Skeletal muscle tissue (tissue), 4 donors: ENCODE results near the gene CMTM7. TPM values are rescaled to one million over a fixed set of nuclear protein-coding genes. Genes with fewer than 3 reads are reported as not detected.

Experiments used
- H3K27ac ChIP-seq: one replicate; pipeline ENCODE4 v1.7.0; 2013; ENCODE audit warnings: mild to moderate bottlenecking, low read depth, low read length, inconsistent platforms
- H3K27me3 ChIP-seq, 3 donors: one replicate each; pipeline ENCODE4 v1.7.0; 2013; ENCODE audit warnings: low read length in 3 of 3; ENCODE audit not compliant: control insufficient read depth in 3 of 3, insufficient read depth in 3 of 3
- H3K36me3 ChIP-seq, 3 donors: one replicate each; pipeline ENCODE4 v1.7.0; 2013; ENCODE audit warnings: low read length in 3 of 3; ENCODE audit not compliant: control insufficient read depth in 3 of 3, insufficient read depth in 3 of 3
- H3K4me1 ChIP-seq, 3 donors: one replicate each; pipeline ENCODE4 v1.7.0; 2013; ENCODE audit warnings: low read length in 3 of 3, mild to moderate bottlenecking in 3 of 3; ENCODE audit not compliant: control insufficient read depth in 3 of 3, insufficient read depth in 3 of 3
- H3K4me3 ChIP-seq, 3 donors: one replicate each; pipeline ENCODE4 v1.7.0; 2013; ENCODE audit warnings: low read length in 3 of 3
- H3K9ac ChIP-seq, 3 donors: one replicate each; pipeline ENCODE4 v1.7.0; 2013; ENCODE audit warnings: low read length in 3 of 3, mild to moderate bottlenecking in 3 of 3, moderate library complexity in 2 of 3, low read depth in 1 of 3
- H3K9me3 ChIP-seq, 3 donors: one replicate each; pipeline ENCODE4 v1.7.0; 2013; ENCODE audit warnings: low read length in 3 of 3; ENCODE audit not compliant: control insufficient read depth in 3 of 3
- total RNA-seq: library from RNA; depleted of rRNA; stranded (reverse); fragments of >200 nt; gene quantifications from one replicate; pipeline ENCODE4 v1.2.3, GENCODE V29; 2014
- donor health status: Osteomylitis.

Gene CMTM7
- total RNA-seq, 1 donor from 2014 or later: 3.7 TPM

DNA sequence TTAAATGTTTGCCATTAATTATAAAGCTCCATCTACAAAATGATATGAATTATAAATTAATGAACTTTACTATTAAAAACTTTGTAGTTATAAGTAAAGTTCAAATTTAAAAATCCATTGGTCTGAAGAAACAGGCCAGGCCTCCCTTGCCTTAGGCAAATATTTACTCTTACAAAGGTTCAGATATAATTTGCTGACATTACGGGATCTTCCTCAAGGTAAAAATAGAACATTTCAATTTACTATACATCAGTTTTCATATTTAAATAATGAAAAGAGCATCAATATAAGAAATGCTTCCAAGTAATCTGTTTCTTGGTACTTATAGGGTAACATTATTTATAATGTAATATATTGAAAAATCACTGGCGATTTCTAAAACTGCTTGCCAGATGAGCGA, 107.3 kb downstream of the CMTM7 start:
- H3K27ac ChIP-seq: no peak overlapping the region
- H3K9me3 ChIP-seq: no peaks in the 10 kb centered on the region
- H3K27me3 ChIP-seq: no peaks in the 10 kb centered on the region
- no peak overlapping the region for H3K4me3 ChIP-seq
- no peak overlapping the region for H3K9ac ChIP-seq
- peaks cover 2 to 13% (median 5%) of the 10 kb centered on the region in 3 donors for H3K4me1 ChIP-seq
- H3K36me3 ChIP-seq: peaks cover 0 to 2% (median 0%) of the 10 kb centered on the region in 3 donors

DNA sequence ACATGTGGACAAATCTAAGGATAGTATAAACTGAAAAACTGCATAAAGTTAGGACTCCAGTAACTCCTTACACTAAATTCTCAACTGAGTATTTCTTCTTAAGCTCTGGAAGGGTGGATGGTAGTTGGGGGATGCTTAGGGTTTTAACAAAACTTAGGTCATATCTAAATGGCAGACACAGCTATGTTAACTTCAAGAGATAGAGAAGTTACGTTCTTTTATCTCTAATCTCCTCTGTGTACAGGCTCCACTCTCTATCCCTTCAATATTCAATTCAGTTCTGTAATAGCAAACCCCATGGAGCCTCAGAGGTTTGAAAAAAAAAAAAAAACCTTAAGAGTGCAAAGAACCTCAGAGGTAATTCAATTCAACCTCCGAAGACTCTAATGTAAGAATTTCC, 107.9 kb downstream of the CMTM7 start:
- H3K4me1 ChIP-seq: peaks cover 2 to 13% (median 5%) of the 10 kb centered on the region in 3 donors
- H3K9me3 ChIP-seq: no peaks in the 10 kb centered on the region
- peaks cover 0 to 2% (median 0%) of the 10 kb centered on the region in 3 donors for H3K36me3 ChIP-seq
- H3K27ac ChIP-seq: no peak overlapping the region
- no peak overlapping the region for H3K9ac ChIP-seq
- H3K27me3 ChIP-seq: no peaks in the 10 kb centered on the region
- H3K4me3 ChIP-seq: no peak overlapping the region

DNA sequence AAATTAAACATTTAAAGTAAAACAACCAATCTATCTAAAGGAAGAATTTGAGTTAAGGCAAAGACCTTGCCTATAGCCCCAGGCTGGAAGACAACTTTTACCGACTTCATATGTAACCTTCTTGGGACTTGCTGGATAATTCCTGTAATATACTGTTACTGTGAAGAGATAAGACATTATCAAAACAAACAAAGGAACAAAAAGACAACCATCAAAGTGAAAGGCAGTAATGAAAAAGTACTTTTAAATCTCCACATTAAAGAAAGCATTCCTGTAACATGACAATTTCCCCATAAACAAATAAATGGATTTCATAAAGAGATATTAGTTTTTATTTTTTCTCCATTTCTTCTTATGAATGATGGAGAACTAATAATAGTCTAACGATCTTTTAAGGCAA, 108.6 kb downstream of the CMTM7 start:
- Histone ChIP-seq H3K27ac (no peak overlapping the region), H3K9ac (no peak overlapping the region), H3K36me3 (peaks cover 0 to 2% (median 0%) of the 10 kb centered on the region in 3 donors), H3K27me3 (no peaks in the 10 kb centered on the region), H3K4me1 (peaks cover 2 to 13% (median 5%) of the 10 kb centered on the region in 3 donors), H3K4me3 (no peak overlapping the region), H3K9me3 (no peaks in the 10 kb centered on the region)

DNA sequence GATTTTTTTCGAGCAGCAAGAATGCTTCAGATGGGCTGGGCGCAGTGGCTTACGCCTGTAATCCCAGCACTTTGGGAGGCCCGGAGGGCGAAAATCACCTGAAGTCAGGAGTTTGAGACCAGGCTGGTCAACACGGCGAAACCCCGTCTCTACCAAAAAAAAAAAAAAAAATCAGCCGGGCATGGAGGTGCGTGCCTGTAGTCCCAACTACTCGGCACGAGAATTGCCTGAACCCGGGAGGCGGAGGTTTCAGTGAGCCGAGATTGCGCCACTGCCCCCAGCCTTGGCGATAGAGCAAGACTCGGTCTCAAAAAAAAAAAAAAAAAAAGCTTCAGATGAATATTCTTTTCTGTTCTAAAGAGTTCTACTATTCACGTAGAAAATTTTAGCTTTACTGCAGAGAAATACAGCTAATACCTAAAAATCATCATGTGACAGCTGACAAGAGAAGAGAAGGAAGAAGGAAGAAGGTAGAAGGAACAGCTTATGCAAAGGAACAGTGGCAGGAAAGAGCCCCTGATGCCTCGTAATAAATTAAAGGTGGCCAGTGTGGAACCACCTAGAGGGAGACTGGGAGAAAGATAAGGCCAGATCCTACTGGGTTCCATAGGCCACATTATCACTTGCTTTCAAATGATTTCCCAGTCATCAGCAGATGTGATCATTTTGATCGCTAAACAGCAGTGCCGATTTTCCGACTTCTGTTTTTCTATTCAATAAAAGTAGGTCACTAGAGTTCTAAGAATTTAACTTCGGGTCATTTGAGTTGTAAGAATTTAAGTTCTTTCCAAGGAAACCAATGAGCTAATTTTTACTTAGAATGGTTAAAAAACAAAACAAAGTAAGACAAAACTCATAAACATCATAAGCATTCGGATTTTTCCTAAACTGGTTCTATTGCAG, 109.5 kb downstream of the CMTM7 start:
- Histone ChIP-seq H3K27me3 (no peaks in the 10 kb centered on the region), H3K9me3 (no peaks in the 10 kb centered on the region), H3K36me3 (peaks cover 0 to 2% (median 0%) of the 10 kb centered on the region in 3 donors), H3K4me3 (peak overlapping the region; percentile 89 to 95 (median 95)), H3K9ac (peak overlapping the region in 2 of 3 donors; percentile 87 to 92), H3K27ac (peak overlapping the region; percentile 90), H3K4me1 (peaks cover 2 to 9% (median 5%) of the 10 kb centered on the region in 3 donors)

DNA sequence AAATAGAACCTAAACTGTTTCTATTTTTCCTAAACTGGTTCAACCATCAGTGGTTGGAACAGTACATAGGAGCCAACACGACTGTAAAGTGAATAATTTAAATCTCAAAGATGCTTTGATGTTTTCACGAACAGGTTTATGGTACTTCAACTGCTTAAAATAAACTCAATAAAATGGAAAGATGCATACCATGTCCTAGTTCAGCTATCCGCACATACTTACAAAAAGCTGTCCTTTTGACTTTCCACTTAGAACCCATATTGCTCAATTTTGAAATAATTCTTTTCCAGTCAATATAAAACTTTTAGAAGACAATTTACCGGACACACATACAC, 110.1 kb downstream of the CMTM7 start:
- Histone ChIP-seq H3K4me1 (peaks cover 2 to 9% (median 5%) of the 10 kb centered on the region in 3 donors), H3K36me3 (peaks cover 0 to 2% (median 0%) of the 10 kb centered on the region in 3 donors), H3K4me3 (peak overlapping the region; percentile 89 to 95 (median 95)), H3K9ac (peak overlapping the region; percentile 86 to 92 (median 87)), H3K27ac (peak overlapping the region; percentile 90), H3K27me3 (no peaks in the 10 kb centered on the region), H3K9me3 (no peaks in the 10 kb centered on the region)

DNA sequence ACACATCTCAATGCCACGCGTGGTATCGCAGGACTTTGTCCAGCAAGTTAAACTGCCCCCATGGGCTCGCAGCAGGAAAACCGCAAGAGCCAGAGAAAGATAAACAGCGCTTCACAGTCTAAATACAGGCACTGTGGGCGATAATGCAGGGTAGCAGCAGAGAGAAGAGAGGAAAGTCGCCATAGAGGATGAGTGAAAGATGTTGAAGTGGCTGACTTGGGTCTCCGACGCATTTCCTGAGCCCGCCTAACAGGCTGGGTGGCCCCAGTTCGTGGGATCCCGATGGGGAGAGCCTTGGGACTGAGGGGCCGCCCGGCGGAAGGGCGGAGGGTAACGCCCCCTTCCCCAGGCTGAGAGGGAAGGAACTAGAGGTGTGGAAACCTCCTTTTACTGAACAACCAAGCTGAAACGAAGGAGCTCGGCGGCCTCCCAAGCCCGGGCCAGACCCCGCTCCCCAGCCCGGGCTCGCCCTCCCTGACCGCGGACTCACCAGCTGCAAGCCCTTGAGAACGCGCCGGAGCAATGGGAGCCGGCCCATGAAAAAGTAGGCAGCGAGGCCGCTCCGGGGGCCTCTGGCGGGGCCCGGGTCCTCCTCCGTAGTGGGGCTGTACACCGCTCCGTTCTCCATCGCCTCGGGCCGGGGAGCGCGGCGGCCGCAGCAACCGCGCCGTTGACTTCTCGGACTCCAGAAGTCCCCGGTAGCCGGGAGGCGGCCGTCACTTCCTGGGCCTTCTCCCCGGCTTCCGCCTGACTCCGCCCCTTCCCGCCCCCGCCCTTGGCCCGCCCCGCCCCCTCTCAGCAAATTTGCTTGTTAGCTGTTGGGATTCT, 110.7 kb downstream of the CMTM7 start, which contains the start of gene CMTM6:
TSS of gene CMTM6 (minus strand) at position 735 of the 828 bp plus-strand sequence. CDS start at position 628, 107 bp downstream.
- Histone ChIP-seq H3K4me3 (peak within 1 kb of the TSS; percentile 89 to 95 (median 95)), H3K9me3 (no peaks in the 10 kb centered on the region), H3K4me1 (peaks cover 2 to 9% (median 5%) of the 10 kb centered on the region in 3 donors), H3K27me3 (no peaks in the 10 kb centered on the region), H3K36me3 (peaks cover 0 to 2% (median 0%) of the 10 kb centered on the region in 3 donors), H3K9ac (peak within 1 kb of the TSS; percentile 86 to 92 (median 87)), H3K27ac (peak within 1 kb of the TSS; percentile 90)

DNA sequence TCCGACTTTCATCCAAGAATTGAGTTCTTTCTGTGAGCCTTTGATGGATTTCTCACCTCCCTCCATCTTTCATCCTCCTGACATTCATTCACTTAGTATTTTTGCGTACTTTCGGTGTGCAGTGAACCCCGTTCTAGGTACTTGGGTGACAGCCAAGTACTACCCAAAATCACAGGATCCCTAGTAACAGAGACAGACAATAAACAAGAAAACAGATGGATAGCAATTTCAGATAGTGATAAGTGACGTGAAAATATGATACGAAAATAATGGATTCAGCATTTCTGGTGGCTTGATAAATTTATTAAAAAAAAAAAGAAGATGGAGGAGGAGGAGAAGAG, 111.3 kb downstream of the CMTM7 start:
- Histone ChIP-seq H3K36me3 (peaks cover 0 to 2% (median 0%) of the 10 kb centered on the region in 3 donors), H3K9ac (peak overlapping the region; percentile 83 to 92 (median 87))

More for the DNA sequence above, 111.3 kb downstream of the CMTM7 start:
- H3K9me3 ChIP-seq: no peaks in the 10 kb centered on the region
- H3K4me1 ChIP-seq: peaks cover 2 to 9% (median 5%) of the 10 kb centered on the region in 3 donors
- H3K27ac ChIP-seq: peak overlapping the region; percentile 90
- no peaks in the 10 kb centered on the region for H3K27me3 ChIP-seq
- H3K4me3 ChIP-seq: peak overlapping the region; percentile 89 to 95 (median 94)

Other genes with a start within 250 kb of the CMTM7 start
- not detected for gene CMTM8, start 153.2 kb upstream of the CMTM7 start, total RNA-seq
- gene CMTM6, start 111.0 kb downstream of the CMTM7 start, total RNA-seq: 26.6 TPM
- gene DYNC1LI1, start 179.0 kb downstream of the CMTM7 start, total RNA-seq: 25.6 TPM